GM18868 (cell line): ENCODE results near the gene PHF3.
A peak's percentile ranks its signal among the peaks of the same experiment; 100 is the strongest.

Experiments
- ATAC-seq: cut with Tn5 transposase; IDR thresholded peaks from one replicate; pipeline ENCODE4 v1.9.1; 2021; ENCODE audit warnings: mild to moderate bottlenecking, moderate library complexity; ENCODE audit not compliant: unreplicated experiment

Gene PHF3, protein sequence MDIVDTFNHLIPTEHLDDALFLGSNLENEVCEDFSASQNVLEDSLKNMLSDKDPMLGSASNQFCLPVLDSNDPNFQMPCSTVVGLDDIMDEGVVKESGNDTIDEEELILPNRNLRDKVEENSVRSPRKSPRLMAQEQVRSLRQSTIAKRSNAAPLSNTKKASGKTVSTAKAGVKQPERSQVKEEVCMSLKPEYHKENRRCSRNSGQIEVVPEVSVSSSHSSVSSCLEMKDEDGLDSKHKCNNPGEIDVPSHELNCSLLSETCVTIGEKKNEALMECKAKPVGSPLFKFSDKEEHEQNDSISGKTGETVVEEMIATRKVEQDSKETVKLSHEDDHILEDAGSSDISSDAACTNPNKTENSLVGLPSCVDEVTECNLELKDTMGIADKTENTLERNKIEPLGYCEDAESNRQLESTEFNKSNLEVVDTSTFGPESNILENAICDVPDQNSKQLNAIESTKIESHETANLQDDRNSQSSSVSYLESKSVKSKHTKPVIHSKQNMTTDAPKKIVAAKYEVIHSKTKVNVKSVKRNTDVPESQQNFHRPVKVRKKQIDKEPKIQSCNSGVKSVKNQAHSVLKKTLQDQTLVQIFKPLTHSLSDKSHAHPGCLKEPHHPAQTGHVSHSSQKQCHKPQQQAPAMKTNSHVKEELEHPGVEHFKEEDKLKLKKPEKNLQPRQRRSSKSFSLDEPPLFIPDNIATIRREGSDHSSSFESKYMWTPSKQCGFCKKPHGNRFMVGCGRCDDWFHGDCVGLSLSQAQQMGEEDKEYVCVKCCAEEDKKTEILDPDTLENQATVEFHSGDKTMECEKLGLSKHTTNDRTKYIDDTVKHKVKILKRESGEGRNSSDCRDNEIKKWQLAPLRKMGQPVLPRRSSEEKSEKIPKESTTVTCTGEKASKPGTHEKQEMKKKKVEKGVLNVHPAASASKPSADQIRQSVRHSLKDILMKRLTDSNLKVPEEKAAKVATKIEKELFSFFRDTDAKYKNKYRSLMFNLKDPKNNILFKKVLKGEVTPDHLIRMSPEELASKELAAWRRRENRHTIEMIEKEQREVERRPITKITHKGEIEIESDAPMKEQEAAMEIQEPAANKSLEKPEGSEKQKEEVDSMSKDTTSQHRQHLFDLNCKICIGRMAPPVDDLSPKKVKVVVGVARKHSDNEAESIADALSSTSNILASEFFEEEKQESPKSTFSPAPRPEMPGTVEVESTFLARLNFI (N-terminal part only)

DNA sequence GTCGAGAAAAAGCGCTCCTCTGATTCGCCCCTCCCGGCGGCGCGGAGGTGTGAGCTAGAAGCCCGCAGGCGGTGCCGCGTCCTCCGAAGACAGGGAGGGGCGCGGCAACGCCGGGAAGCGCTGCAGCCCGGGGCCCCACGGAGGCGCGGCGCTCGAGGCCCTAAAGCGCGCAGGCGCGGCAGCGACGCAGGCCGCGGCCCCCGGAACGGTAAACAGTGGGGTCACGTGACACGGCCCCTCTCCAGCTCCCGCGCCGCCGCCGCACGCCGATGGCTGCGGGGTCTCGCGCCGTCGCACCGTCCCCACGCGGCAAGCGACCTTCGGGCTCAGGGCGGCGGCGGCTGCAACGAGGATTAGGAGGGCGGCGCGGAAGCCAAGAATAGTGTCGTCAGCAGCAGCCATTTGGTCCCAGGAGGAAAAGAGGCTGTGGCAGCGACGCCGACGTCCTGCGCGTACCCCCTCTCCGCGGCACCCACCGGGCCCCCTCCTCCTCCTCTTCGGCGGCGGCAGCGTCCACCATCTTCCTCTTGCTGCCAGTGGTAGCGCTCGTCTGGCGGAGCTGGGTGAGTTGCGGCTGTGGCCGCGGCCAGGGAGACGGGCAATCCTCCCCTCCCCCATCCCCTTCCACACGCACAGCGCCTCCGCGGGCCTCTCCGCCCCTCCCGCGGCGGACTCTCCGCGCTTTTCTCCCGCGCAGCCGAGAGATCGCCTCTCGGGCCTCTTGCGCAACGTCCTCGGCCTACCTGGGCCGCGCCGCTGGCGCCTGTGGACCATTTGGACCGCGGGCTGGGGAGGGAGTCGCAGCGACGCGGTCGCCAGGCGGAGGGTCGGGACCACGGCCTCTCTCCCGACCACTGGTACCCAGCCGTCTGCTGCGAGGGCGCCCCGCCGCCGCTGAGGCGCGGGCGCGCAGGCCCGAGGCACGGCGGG, at the start of gene PHF3:
Gene PHF3, plus strand, starts transcription at position 215 of the 930 bp plus-strand sequence. CDS start 10,750 bp downstream, outside the sequence.
- peak; percentile 89 for ATAC-seq

DNA sequence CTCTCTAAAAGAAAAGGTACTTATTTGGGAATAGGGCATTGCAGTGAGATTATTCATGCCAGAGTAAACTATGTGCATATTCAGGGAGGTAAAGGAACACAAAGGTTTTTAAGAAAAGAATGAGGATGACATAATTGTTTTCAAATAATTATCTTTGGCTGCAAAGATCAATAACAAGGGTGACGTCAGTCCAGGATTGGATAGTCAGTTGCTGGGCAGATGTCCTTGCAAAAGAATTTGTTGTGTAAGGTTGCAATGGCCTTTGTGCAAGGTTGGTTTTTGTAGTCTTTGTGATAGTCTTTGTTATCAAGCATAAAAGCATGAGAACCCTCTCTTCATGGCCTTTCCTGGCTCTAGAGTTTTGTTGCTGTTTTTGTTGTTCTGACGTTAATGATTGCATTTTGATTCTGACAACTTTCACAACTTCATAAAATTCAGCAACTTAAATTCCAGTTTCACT, 45.6 kb upstream of the PHF3 start:
- no peak for ATAC-seq

DNA sequence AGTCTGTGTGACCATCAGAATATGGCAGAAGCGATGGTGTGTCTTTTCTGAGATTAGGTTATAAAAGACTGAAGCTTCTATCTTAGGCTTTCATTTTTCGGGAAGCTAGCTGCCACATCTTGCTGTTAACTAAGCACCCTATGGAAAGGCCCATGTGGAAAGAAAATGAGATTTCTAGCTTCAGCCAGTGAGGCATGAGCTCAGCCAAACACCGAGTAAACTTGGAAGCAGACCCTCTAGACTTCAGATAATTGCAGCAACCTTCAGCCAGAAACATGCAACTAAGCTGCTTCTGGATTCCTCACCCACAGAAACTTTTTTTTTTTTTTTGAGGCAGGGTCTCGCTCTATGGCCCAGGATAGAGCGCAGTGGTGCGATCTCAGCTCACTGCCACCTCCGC, 42.7 kb upstream of the PHF3 start:
- ATAC-seq, result no peak

DNA sequence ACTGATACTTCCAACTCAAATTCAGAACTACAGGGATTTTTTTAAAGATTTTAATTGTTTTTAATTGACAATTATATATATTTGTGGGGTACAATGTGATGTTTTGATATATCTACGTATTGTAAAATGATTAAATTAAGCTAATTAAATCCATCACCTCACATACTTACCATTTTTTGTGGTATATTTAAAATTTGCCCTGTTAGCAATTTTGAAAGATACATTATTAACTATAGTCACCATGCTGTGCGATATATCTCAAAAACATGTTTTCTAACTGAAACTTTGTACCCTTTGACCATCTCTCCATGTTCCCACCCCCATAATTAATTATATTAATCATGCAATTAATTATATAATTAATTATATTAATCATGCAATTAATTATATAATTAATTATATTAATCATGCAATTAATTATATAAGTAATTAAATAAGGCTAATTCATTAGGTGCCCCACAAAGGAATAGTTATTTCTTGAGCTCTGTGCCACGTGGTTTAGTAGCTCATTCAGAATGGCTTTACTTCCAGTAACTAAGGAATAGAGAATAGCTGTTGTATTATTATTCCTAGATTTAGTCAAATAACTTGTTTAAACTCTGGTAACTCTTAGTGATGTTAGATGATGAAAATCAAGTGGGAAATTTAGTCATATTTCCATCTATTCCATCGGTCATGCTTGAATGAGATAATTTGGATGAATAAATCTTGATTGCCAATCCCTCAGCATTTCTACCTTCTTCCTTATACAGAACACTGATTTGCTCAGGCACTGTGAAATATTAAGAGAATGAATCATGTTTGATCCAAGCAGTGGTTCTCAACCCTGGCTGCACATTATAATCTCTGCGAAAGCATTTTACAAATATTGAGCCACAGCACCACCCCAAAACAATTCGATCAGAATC, 38.2 kb upstream of the PHF3 start:
- no peak for ATAC-seq

DNA sequence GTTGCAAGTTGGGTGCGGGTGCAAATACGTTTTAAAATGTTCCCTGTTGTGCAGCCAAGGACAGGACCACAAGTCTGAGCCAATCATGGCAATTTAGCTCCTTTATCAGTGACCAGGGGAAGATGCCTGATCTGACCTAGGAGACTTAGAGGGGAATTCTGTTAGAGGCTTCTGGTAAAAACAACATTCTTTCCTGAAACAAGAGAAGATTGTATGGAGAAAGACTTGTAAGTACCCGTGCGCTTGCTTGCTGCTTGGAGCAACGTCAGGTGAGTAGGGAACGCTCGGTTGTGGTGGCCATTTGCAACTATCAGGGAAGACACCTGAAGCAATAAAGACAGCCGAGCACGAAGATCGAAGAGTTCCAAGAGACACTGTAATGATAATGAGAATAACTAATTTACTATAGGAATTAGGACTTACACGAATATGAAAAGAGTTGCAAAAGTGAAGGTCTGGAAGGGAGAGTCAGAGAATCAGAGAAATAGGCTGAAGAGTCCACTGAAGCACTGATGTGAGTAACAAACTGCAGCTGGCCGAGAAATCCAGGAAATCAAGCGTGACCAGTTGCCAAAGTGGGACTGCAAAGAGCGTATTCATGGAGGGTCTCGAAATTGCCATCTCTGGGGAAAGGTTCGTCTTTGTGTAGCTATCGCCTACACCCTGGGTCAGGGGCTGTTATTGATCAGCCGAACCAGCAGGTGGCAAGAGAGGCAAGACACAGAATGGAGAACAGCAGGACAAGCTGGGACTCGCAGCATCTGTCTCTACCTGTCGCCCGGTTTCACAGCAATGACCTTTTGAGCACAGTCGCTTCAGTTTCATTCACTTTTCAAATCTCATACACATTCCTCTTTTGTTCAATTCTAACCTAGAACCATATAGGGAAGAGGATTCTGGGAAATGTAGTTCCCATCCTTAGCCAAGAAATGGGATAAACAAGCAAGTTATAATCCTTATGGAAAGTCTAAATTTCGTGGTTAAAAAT, 37.3 kb upstream of the PHF3 start:
- peak; percentile 100 for ATAC-seq

DNA sequence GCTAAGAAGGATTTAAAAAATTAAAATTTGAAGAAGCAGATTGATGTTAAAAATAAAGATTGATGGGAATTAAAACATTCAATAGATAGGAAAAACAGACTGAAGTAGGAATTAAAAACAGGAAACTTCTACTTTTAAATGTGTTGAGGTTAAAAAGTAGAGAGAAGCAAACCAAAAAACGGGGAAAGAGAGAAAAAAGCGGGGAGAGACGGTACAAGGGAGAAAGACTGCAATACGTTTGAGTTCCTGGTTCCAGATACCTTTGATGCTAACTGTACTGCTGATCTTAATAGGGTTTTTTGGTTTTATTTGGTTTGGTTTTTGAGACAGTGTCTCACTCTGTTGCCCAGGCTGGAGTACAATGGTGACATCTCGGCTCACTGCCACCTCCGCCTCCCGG, 36.4 kb upstream of the PHF3 start:
- ATAC-seq, result no peak

DNA sequence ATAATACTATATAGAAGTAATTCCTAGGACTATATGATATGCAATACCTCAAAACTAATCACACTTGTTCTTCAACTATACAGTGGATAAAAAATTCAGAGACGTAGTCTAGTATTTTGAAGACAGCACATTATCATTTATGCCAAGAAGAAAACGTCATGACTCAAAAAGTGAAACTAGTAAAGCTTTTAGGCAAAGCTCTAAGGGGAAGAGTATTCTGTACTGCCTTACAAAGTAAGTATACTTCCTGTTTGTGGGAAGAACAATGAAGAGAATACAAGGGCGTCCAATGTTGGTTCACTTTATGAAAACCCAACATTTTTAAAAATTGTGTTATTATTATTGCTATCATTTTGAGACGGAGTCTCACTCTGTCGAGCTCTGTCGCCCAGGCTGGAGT, 35.5 kb upstream of the PHF3 start:
- ATAC-seq, result no peak

DNA sequence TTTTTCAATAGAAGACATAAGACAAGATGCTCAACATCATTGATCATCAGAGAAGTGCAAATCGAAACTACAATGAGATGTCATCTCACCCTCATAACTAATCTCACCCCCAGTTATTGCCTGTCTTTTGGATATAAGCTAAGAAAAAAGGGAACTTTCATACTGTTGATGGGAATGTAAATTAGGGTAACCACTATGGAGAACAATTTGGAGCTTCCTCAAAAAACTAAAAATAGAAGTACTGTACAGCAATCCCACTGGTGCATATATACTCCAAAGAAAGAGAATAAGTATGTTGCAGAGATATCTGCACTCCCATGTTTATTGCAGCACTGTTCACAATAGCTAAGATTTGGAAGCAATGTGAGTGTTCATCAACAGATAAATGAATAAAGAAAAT, 26.4 kb upstream of the PHF3 start:
- ATAC-seq, result no peak

DNA sequence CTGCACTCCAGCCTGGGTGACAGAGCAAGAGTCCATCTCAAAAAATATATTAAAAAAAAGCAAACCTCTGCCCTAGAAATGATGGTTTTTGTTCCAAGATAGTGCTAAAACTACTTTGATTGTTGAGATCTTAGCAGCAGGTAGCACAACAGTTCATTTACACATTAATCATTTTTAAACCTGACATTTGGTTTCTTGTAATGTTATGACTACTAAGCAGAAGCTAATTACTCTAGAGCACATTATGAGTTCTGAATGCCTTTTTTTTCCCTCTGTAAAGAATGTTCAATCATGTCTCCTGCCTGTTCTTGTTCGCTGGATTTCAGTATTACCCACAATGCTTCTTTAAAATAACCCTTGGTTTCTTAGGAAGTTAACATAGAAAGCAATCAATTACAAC, 24.7 kb upstream of the PHF3 start:
- ATAC-seq, result no peak

DNA sequence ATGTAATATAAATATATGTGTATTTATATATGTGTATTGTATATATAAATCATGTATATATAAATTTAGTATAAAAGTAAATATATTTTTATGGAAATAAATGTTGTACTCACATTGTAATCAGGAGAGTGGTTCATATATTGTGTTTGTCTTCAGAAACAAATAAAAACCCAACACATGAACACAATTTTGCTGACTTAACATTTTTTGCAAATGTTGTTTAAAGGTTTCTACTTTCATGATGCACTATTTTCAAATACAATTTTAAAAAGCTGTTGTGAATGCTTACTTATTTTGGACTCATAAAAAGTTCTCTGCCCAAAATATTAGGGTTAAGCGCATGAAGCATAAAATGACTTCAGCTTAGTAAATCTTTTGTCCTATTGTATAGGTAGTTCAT, 24.0 kb upstream of the PHF3 start:
- ATAC-seq, result no peak

DNA sequence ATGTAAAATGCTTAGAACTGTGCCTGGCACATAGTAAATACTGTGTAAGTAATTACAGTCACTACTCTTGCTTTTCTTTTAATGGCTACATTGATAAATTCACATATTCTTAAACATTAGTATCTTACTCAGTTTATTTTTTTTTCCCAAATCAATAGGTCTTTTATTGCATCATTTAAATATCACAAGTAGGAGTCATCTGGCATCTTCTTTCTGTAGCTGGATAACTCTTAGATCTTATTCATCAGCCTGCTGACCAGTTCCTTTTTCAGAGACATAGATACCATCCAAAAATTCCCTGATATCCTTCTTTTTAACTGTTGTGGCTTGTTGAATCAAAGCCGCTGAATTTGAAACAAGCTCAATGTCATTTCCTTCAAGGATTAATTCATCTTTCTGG, 20.0 kb upstream of the PHF3 start:
- no peak for ATAC-seq

DNA sequence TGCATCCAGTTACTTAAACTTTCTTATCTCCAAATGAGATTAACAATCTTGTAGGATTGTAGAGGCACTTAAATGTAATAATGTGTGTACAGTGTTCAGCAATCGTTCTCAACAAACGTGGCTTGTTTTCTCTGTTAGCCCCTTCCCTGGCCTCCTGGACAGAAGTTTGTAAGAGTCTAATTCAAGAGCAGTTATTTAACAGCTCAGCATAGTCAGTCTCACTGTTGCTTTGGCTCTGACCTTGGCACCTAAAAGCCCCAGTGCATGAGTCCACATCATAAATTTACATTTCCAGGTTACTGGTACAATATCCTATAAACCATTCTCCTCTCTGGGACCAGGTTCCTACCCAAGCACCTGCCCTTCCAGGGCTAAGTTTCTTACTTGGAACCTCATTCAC, 11.5 kb upstream of the PHF3 start:
- no peak for ATAC-seq

DNA sequence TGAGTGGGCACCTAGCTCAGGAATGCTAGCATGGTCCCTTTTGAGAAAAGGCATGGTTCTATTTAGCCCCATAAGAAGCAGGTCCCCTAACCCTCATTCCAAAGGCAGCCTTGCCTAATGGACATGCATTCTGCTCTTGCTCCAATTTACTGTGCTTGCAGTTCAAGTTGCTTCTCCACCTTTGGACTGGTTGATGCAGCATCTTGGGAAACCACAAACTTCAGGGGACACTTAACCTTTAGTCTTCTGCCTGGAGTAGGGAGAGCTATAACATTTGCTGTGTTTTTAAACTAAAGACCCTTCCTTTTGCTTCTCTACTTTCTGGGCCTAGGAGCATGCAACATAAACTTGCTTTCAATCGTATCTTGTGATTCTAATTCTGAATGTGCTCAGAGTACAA, 5.1 kb upstream of the PHF3 start:
- no peak for ATAC-seq

DNA sequence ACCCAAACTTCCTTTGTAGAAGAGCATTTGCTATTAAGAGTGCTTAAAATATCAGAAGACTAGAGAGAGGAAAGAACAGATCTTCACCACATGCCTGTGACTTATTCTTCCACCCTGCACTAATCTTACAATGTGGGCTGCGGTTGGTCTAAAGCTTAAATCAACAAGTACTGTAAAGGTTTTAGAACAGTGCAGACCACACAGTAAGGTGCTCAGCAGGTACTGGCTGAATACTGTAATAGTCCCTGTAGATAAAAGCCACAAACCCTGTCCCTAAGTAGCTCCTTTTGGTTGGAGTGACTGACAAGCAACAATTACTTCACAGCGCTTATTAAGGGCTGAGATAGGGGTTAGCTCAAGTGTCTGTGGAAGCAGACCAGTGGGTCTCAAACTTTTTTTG, 972 bp upstream of the PHF3 start:
- ATAC-seq, result no peak

DNA sequence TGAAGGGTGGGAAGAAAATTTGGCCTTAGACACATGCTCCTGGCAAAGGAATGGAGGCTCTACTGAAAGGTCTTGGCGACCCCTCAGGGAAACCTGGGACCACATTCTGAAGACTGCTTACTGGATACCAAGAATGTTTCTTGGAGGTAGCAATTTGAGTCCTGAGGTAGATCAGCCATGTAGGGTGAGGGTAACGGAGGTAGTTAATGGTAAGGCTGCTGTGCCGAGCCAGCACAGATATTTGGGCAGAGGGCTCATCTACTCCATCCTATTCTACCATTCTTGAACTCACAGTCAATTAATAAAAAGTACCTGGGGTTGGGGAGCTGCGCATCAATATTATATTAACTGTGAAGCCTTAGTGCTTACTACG, 401 bp upstream of the PHF3 start:
- ATAC-seq, result peak; percentile 29

DNA sequence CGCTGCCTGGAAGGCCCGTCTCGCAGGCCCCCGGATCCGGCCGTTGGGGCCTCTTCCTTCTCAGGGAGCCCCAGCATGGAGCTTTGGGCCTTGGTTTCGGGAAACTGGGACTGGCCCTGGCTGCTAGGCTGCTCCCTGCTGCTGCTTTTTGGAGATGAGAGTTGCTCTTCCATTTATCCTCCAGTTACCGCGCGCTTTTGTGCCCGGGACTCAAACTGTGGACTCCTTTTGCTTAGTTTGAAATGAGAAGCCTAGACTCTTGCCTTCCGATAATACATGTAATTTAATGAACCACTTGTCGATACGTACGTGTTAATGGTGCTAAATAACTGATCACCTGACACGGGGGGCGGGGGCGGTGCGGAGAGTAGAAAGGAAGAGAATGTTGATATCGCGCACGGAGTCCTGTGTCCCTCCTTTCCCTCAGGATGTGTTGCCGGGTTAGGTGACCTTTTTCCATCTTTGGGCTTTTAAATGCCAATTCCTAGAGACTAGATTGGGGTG, 968 bp downstream of the PHF3 start:
- peak; percentile 2 for ATAC-seq

DNA sequence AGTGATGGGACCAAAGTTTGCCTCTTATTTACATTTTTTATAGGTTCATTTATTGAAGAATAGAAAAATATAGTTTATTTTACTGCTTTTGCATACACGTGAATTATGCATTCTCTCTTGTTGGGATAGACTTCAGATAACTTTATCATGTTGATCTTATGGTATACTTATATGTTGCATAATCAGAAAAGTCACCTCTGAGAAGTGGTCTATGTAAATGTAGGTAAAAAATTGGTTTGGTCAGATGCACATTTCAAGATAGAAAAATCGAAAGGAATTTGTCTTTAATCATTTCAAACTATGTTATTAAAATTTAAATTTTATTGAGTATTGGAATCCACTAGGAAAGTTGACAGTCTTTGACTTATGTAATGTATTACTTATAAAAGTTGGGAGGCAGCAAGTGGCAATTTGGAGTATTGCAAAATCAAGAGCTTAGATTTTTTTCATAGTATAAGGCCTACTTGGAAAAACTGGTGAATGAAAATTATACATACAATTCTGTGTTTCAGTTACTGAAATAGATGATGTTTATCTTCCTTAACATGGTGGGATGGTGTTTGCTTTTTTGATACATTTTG, 2.4 kb downstream of the PHF3 start:
- ATAC-seq, result no peak
